IgD-negative memory B cell (primary cell): ENCODE results near the gene EPHA3. TPM values are rescaled to one million over a fixed set of nuclear protein-coding genes. Genes with fewer than 3 reads are reported as not detected.

ENCODE experiments used
- H3K27ac Mint-ChIP-seq, 3 donors: one replicate each; pipeline ENCODE4 v1.8.0; 2020 to 2022; ENCODE audit warnings: mild to moderate bottlenecking in 3 of 3, mixed read lengths in 3 of 3, moderate library complexity in 1 of 3
- H3K27me3 Mint-ChIP-seq: one replicate; pipeline ENCODE4 v1.8.0; 2021; ENCODE audit warnings: mixed read lengths
- H3K36me3 Mint-ChIP-seq: one replicate; pipeline ENCODE4 v1.8.0; 2020; ENCODE audit warnings: mild to moderate bottlenecking, mixed read lengths
- H3K4me1 Mint-ChIP-seq, 3 donors: one replicate each; pipeline ENCODE4 v1.8.0; 2020 to 2022; ENCODE audit warnings: mixed read lengths in 3 of 3, mild to moderate bottlenecking in 1 of 3
- H3K4me3 Mint-ChIP-seq, 4 donors: one replicate each; pipeline ENCODE4 v1.8.0; 2020 to 2022; ENCODE audit warnings: mild to moderate bottlenecking in 4 of 4, mixed read lengths in 4 of 4, moderate library complexity in 3 of 4
- H3K9me3 Mint-ChIP-seq, 3 donors: one replicate each; pipeline ENCODE4 v1.8.0; 2020 to 2021; ENCODE audit warnings: mixed read lengths in 3 of 3, mild to moderate bottlenecking in 1 of 3
- polyA plus RNA-seq: library from polyadenylated mRNA; unstranded; fragments of 300-500 nt; fragmentation: Illumina TruSeq; gene quantifications from one replicate; pipeline ENCODE4 v1.2.3, GENCODE V29; 2021

Gene EPHA3
- polyA plus RNA-seq, 1 donor from 2014 or later = not detected

GRCh38 chr3:89113344-89113743 lies 5.9 kb downstream of the EPHA3 start:
- Mint-ChIP-seq H3K4me3 (no peak overlapping the region), H3K36me3 (no peaks in the 10 kb centered on the region), H3K4me1 (peaks cover 0 to 7% (median 3%) of the 10 kb centered on the region in 3 donors), H3K9me3 (no peaks in the 10 kb centered on the region), H3K27ac (no peak overlapping the region), H3K27me3 (peaks cover 7% of the 10 kb centered on the region)

- H3K27ac Mint-ChIP-seq = peak overlapping the region in 1 of 3 donors; percentile 62
- peak overlapping the region; percentile 37 to 88 (median 78) for H3K4me3 Mint-ChIP-seq
- H3K9me3 Mint-ChIP-seq = no peaks in the 10 kb centered on the region
- H3K4me1 Mint-ChIP-seq = peaks cover 0 to 7% (median 3%) of the 10 kb centered on the region in 3 donors
- H3K36me3 Mint-ChIP-seq = no peaks in the 10 kb centered on the region
- peaks cover 7% of the 10 kb centered on the region for H3K27me3 Mint-ChIP-seq
Observed at GRCh38 chr3:89113893-89114840, 6.7 kb downstream of the EPHA3 start.

GRCh38 chr3:89114841-89115223 lies 7.4 kb downstream of the EPHA3 start:
- Mint-ChIP-seq H3K36me3 (no peaks in the 10 kb centered on the region), H3K4me1 (peaks cover 0 to 7% (median 3%) of the 10 kb centered on the region in 3 donors), H3K27ac (no peak overlapping the region), H3K27me3 (peaks cover 7% of the 10 kb centered on the region), H3K9me3 (no peaks in the 10 kb centered on the region), H3K4me3 (peak overlapping the region in 2 of 4 donors; percentile 82 to 88)

- Mint-ChIP-seq H3K9me3 (no peaks in the 10 kb centered on the region), H3K27ac (no peak overlapping the region)
Observed at GRCh38 chr3:89116476-89116875, 9.1 kb downstream of the EPHA3 start.

GRCh38 chr3:89138048-89138447 lies 30.6 kb downstream of the EPHA3 start:
- no peak overlapping the region for H3K4me3 Mint-ChIP-seq
- H3K36me3 Mint-ChIP-seq = no peaks in the 10 kb centered on the region
- H3K27me3 Mint-ChIP-seq = no peaks in the 10 kb centered on the region
- no peak overlapping the region for H3K27ac Mint-ChIP-seq
- H3K9me3 Mint-ChIP-seq = no peaks in the 10 kb centered on the region
- H3K4me1 Mint-ChIP-seq = no peaks in the 10 kb centered on the region

More at GRCh38 chr3:89116476-89116875, 9.1 kb downstream of the EPHA3 start:
- peaks cover 7% of the 10 kb centered on the region for H3K27me3 Mint-ChIP-seq
- no peak overlapping the region for H3K4me3 Mint-ChIP-seq
- H3K36me3 Mint-ChIP-seq = no peaks in the 10 kb centered on the region
- H3K4me1 Mint-ChIP-seq = peaks cover 0 to 7% (median 3%) of the 10 kb centered on the region in 3 donors

- H3K9me3 Mint-ChIP-seq = no peaks in the 10 kb centered on the region
- no peaks in the 10 kb centered on the region for H3K36me3 Mint-ChIP-seq
- no peak overlapping the region for H3K27ac Mint-ChIP-seq
- H3K4me1 Mint-ChIP-seq = no peaks in the 10 kb centered on the region
- H3K27me3 Mint-ChIP-seq = no peaks in the 10 kb centered on the region
- H3K4me3 Mint-ChIP-seq = no peak overlapping the region
Observed at GRCh38 chr3:89139870-89140269, 32.4 kb downstream of the EPHA3 start.

GRCh38 chr3:89144080-89144479 lies 36.7 kb downstream of the EPHA3 start:
- H3K27me3 Mint-ChIP-seq = no peaks in the 10 kb centered on the region
- no peaks in the 10 kb centered on the region for H3K36me3 Mint-ChIP-seq
- peaks cover 0 to 2% (median 0%) of the 10 kb centered on the region in 3 donors for H3K4me1 Mint-ChIP-seq
- H3K9me3 Mint-ChIP-seq = no peaks in the 10 kb centered on the region
- H3K4me3 Mint-ChIP-seq = no peak overlapping the region
- H3K27ac Mint-ChIP-seq = no peak overlapping the region

- Mint-ChIP-seq H3K27me3 (no peaks in the 10 kb centered on the region), H3K4me3 (no peak overlapping the region), H3K4me1 (peaks cover 0 to 2% (median 0%) of the 10 kb centered on the region in 3 donors), H3K27ac (no peak overlapping the region), H3K36me3 (no peaks in the 10 kb centered on the region), H3K9me3 (no peaks in the 10 kb centered on the region)
Observed at GRCh38 chr3:89145995-89146394, 38.6 kb downstream of the EPHA3 start.

GRCh38 chr3:89154416-89154815 lies 47.0 kb downstream of the EPHA3 start:
- no peak overlapping the region for H3K4me3 Mint-ChIP-seq
- no peaks in the 10 kb centered on the region for H3K4me1 Mint-ChIP-seq
- no peaks in the 10 kb centered on the region for H3K9me3 Mint-ChIP-seq
- H3K36me3 Mint-ChIP-seq = no peaks in the 10 kb centered on the region
- no peaks in the 10 kb centered on the region for H3K27me3 Mint-ChIP-seq
- no peak overlapping the region for H3K27ac Mint-ChIP-seq

- Mint-ChIP-seq H3K4me1 (no peaks in the 10 kb centered on the region), H3K27ac (peak overlapping the region in 1 of 3 donors; percentile 72), H3K4me3 (no peak overlapping the region), H3K27me3 (no peaks in the 10 kb centered on the region), H3K9me3 (no peaks in the 10 kb centered on the region), H3K36me3 (no peaks in the 10 kb centered on the region)
Observed at GRCh38 chr3:89155811-89156210, 48.4 kb downstream of the EPHA3 start.

- Mint-ChIP-seq H3K4me3 (no peak overlapping the region), H3K27me3 (no peaks in the 10 kb centered on the region), H3K27ac (no peak overlapping the region), H3K9me3 (no peaks in the 10 kb centered on the region), H3K36me3 (no peaks in the 10 kb centered on the region), H3K4me1 (no peaks in the 10 kb centered on the region)
Observed at GRCh38 chr3:89157575-89157974, 50.2 kb downstream of the EPHA3 start.

- Mint-ChIP-seq H3K4me3 (no peak overlapping the region), H3K36me3 (no peaks in the 10 kb centered on the region), H3K27me3 (no peaks in the 10 kb centered on the region), H3K4me1 (no peaks in the 10 kb centered on the region), H3K27ac (no peak overlapping the region), H3K9me3 (no peaks in the 10 kb centered on the region)
Observed at GRCh38 chr3:89159605-89160004, 52.2 kb downstream of the EPHA3 start.

- H3K9me3 Mint-ChIP-seq = no peaks in the 10 kb centered on the region
Observed at GRCh38 chr3:89164774-89165173, 57.4 kb downstream of the EPHA3 start.

GRCh38 chr3:89165636-89166263 lies 58.3 kb downstream of the EPHA3 start:
- Mint-ChIP-seq H3K27ac (no peak overlapping the region), H3K9me3 (no peaks in the 10 kb centered on the region), H3K4me1 (no peaks in the 10 kb centered on the region), H3K36me3 (no peaks in the 10 kb centered on the region), H3K27me3 (no peaks in the 10 kb centered on the region), H3K4me3 (no peak overlapping the region)

More at GRCh38 chr3:89164774-89165173, 57.4 kb downstream of the EPHA3 start:
- Mint-ChIP-seq H3K4me3 (no peak overlapping the region), H3K27me3 (no peaks in the 10 kb centered on the region), H3K27ac (no peak overlapping the region), H3K4me1 (no peaks in the 10 kb centered on the region), H3K36me3 (no peaks in the 10 kb centered on the region)

GRCh38 chr3:89171687-89172545 lies 64.5 kb downstream of the EPHA3 start:
- Mint-ChIP-seq H3K36me3 (no peaks in the 10 kb centered on the region), H3K27me3 (no peaks in the 10 kb centered on the region), H3K27ac (no peak overlapping the region), H3K4me1 (no peaks in the 10 kb centered on the region), H3K9me3 (no peaks in the 10 kb centered on the region), H3K4me3 (no peak overlapping the region)
